Left cardiac atrium (tissue), 4 donors: ENCODE data around the gene DNMT1. TPM values are rescaled to one million over a fixed set of nuclear protein-coding genes. Genes with fewer than 3 reads are reported as not detected.
A peak's percentile ranks its signal among the peaks of the same experiment; 100 is the strongest.

ENCODE experiments used
- ATAC-seq, 2 donors: fragments of 200-7000 bp; cut with Tn5 transposase; one replicate each; pipeline ENCODE4 v1.9.1; 2020; ENCODE audit warnings: mild to moderate bottlenecking in 2 of 2, moderate library complexity in 2 of 2
- DNase-seq: peaks from one replicate; pipeline ENCODE4 v3.0.0-alpha.2; 2020
- intact Hi-C, 2 donors: fragments of 100-400 bp; cut with DNase I; formaldehyde crosslinking; loops; one replicate each; pipeline versions ENCODE4 v1.14.1 to v1.15.1; 2022 to 2023
- total RNA-seq, 2 donors: library from RNA; stranded (reverse); fragmentation: NEBNext Ultra II Directional; extraction: Animal tissue kit (Norgen Biotek cat#: 25700); gene quantifications; one replicate each; pipeline ENCODE4 v1.2.1, GENCODE V29; 2021
- donor health status: DM: no; HTN: yes; CAD: no.
- donor health status: DM: no; HTN: yes; CAD: no; lungs with severe emphysema.
- donor health status: DM: yes; HTN: yes; CAD: no.
- donor health status: Dilated cardiomyopathy.

Gene DNMT1
- total RNA-seq, 2 donors from 2014 or later, result 32.7 to 34.9 TPM

- ATAC-seq (no peak), DNase-seq (no peak)
- intact Hi-C loops, result no loop called here
Observed at GRCh38 chr19:10109528-10109927, 85.2 kb downstream of the DNMT1 start.

- intact Hi-C loops, result no loop called here
- DNase-seq (no peak), ATAC-seq (no peak)
Observed at GRCh38 chr19:10107817-10108367, 86.9 kb downstream of the DNMT1 start.

DNA sequence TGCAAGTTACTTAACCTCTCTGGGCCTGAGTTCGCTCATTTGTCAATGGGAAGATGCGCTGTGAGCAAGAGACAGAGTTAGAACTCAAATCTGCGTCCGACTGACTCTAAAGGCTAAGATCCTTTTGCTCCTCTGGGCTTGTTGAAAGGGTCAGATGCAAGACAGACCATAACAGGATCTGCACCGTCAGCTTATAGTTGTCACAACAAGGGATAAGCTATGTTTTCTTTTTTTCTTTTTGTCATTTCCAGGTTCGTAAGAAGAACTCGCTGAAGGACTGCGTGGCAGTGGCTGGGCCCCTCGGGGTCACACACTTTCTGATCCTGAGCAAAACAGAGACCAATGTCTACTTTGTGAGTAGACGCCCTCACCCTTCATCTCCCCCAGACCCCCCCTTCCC, 87.5 kb downstream of the DNMT1 start:
- DNase-seq (no peak), ATAC-seq (no peak)
- intact Hi-C loops, result no loop called here

DNA sequence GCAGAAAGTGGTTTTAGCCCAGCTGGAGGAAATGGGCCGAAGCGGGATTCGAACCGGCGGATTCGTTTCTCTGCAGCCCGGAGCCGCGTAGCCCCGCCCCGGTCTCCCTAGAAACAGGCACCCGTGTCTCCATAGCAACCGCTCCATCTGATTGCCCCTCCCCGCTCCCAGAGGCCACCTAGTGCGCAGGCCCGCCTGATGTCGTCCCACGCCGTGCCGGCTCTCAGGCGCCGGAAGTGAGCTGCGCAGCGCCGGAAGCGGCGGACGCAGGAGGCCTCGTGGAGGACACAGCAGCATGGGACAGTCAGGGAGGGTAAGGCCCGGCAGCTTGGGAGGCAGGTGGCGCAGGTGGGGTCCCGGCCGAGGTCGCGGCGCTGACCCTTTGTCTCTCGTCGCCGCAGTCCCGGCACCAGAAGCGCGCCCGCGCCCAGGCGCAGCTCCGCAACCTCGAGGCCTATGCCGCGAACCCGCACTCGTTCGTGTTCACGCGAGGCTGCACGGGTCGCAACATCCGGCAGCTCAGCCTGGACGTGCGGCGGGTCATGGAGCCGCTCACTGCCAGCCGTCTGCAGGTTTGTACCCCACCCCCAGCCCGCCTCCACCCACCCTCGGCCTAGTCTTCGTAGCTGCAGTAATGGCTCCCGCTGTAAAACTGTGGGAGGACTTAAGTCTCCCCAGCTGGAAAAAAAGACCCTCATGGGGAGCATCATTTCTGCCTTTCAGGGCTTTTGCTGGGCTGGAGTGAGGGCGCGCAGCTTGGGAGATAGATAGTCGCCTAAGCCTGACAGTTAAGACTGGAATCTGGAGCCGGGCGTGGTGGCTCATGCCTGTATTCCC, 88.4 kb downstream of the DNMT1 start, which contains the start of gene PPAN:
Gene PPAN, plus strand, starts transcription at position 263 of the 837 bp plus-strand sequence. Its CDS starts 33 bp downstream, at position 296.
- intact Hi-C loops, result no loop called here
- ATAC-seq (peak; percentile 98), DNase-seq (peak; percentile 99)

- ATAC-seq, result no peak
- DNase-seq, result no peak
Observed at GRCh38 chr19:10105509-10106099, 89.1 kb downstream of the DNMT1 start.

GRCh38 chr19:10104665-10105508, 89.9 kb downstream of the DNMT1 start:
- DNase-seq (no peak), ATAC-seq (no peak)
- intact Hi-C loops, result no loop called here

More at GRCh38 chr19:10105509-10106099, 89.1 kb downstream of the DNMT1 start:
- intact Hi-C loops, result no loop called here

DNA sequence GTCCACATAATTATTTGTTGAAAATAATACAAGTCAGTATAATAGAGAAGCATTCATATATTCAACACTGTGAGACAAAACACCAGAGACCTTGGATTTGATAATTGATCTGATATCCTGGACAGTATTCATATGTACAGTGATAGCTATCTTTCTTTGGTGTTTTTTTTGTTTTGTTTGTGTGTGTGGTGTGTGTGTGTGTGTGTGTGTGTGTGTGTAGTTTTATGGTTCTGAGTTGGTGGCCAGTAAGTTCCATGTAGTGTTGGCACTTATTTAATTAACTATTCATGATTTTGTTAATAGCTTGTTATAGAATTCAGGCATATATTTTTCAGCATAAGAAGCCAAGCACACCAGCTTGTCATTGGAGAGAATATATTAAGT, 90.6 kb downstream of the DNMT1 start:
- intact Hi-C loops, result no loop called here
- DNase-seq (no peak), ATAC-seq (no peak)

DNA sequence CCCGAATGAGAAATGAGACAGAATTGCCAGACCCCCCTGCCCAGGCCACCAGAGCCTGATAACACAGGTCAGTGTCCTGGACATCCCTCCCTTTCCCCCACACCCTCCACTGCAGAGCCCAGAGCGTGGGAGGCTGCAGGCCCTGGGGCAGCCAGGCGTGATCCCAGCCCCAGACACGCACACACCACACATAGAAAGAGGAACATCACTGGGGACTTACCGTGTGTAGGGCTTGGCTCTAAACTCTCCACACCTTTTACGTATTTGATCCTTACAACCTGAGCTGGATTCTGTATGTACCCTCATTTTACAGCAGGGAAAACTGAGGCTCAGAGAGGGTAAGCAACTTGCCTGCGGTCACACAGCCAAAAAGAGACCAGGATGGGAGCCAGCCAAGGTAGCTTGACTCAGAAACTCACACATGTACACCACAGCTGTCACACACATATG, 91.9 kb downstream of the DNMT1 start:
- ATAC-seq, result no peak
- intact Hi-C loops, result no loop called here
- no peak for DNase-seq

DNA sequence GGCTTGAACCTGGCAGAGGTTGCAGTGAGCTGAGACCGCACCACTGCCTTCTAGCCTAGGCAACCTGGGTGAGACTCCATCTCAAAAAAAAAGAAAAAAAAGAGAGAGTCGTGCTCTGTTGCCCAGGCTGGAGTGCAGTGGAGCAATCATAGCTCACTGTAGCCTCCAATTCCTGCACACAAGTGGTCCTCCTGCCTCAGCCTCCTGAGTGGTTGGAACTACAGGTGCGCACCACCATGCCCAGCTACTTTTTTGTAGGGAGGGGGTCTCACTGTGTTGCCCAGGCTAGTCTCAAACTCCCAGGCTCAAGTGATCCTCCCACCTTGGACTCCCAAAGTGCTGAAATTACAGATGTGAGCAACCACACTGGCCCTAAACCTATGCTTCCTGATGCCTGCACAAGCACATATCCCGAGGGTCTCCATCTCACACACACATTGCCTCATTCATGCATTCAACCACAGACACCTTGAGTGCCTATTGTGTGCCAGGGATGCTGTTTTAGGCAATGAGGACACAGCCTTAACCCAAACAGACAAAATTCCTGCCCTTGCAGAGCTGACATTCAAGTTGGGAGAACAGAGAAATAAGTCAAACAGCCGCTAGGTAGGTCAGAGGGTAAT, 94.5 kb downstream of the DNMT1 start:
- no peak for ATAC-seq
- intact Hi-C loops, result no loop called here
- DNase-seq, result no peak

- ATAC-seq, result peak in 1 of 2 donors; percentile 0
- intact Hi-C loops, result no loop called here
Observed at GRCh38 chr19:10096615-10096963, 98.2 kb downstream of the DNMT1 start.

DNA sequence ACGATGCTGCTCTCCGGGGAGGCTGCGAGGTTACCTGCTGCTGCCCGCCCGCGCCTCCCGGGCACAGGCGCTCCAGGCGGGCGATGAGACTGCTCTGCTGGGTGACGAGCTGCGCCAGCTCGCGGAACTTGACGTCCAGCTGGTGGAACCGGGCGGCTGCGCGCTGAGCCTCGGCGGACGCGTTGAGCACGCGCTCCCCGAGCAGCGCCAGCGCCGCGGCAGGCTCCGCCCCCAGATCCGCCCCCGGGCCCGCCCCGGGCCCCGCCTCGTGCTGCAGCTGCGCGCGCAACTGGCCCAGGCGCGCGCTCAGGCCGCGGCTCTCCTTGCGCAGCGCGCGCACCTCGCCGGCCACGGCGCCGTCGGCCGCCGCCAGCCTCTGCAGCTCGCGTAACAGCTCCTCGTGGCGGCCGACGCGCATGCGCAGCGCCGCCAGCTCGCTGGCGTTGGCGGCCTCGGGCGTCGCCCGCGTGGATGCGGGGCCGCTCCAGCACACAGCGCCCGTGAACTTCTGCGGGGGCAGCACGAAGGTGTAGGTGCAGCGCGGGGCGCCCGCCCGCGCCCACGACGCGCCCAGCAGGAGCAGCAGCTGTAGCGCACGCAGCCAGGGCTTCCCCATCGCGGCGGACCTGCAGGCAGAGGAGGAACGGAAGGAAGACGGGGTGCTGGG, 98.7 kb downstream of the DNMT1 start:
- DNase-seq (peak; percentile 91), ATAC-seq (peak; percentile 94 to 97)
- intact Hi-C loops, result no loop called here

More at GRCh38 chr19:10096615-10096963, 98.2 kb downstream of the DNMT1 start:
- DNase-seq, result no peak

DNA sequence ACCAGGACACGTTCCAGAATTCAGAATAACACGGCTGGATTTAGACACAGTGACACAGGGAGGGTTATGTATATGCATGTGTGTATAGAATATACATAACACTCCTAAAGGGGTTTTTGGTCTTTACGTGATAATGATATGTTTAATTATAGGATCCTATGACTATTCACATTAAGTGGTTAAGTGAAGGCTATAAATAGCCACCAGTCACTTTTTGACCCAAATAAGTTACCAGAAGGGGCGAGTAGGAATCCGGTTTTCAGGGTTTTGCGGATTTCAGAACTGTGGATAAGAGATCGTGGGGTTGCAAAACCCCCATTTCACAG, 99.2 kb downstream of the DNMT1 start:
- no peak for DNase-seq
- ATAC-seq, result no peak
- intact Hi-C loops, result no loop called here

DNA sequence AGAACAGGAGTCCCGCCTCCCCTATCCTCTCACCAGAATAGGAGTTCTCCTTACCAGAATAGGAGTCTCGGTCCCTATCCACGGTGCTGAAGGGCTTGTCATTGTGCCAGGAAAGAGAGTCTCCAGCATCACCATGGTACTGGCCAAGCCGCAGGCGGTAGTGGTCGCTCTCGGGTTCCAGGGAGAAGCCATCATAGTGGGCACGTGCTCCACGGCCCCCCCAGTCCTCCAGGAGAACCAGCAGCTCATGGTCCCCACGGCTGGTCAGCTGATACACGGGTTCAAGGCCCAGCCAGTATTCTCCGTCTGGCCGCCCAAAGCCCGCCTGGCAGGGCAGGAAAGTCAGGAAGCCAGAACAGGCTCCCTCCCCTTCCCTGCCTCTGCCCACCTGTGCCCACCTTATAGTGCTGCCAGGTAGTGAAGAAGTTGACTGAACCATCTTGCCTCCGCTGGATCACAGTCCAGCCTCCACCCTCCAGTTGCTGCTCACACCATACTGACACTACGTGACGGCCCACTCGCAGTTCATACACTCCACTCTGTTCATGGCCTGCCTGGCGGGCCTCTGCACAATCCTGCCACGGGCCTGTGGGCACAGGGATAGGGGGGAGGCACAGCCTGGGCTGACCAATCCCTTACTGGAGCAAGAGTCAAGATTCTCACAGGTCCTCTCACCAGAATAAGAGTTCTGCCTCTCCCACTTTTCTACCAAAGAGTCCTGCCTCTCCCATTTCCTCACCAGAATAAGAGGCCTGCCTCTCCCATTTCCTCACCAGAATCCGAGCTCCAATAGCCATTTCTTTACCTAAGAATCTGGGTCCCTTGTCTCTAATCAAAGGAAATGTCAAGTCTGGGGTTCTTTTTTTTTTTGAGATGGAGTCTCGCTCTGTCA, 101.2 kb downstream of the DNMT1 start:
- intact Hi-C loops, result no loop called here
- DNase-seq (no peak), ATAC-seq (no peak)

GRCh38 chr19:10092648-10093294, 102.0 kb downstream of the DNMT1 start:
- DNase-seq (no peak), ATAC-seq (no peak)
- intact Hi-C loops, result no loop called here

DNA sequence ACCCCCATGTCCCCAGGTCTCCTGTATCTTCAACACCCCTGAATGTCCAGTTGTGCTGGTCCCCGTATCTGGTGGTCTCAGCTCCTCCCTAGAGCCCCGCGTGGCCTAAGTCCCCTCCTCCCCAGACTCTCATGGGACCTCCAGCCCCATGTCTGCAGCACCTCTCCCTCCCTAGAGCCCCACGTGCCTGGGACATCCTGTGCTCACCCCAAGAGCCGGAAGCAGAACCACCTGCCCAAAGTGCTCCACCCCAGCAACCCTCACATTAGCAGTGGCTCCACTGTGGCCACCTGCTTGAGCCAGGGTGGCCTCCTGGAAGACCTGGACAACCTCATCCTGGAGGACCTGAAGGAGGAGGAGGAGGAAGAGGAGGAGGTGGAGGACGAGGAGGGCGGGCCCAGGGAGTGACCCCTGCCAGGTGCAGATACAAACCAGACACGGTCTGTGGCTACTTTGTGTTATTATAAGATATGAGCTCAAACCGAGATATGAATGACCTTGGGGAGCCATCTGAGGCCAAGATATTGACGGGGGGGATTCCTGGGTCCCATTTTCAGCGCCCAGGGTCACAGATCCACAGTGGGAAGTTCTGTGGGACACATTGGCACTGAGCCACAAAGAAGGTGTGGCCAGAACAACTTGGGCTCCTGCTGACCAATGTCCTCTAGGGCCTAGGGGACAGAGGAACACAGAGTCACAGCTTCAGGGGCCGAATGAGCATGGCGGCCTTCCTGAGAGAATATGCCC, 102.7 kb downstream of the DNMT1 start:
- no peak for DNase-seq
- intact Hi-C loops, result no loop called here
- ATAC-seq, result no peak

DNA sequence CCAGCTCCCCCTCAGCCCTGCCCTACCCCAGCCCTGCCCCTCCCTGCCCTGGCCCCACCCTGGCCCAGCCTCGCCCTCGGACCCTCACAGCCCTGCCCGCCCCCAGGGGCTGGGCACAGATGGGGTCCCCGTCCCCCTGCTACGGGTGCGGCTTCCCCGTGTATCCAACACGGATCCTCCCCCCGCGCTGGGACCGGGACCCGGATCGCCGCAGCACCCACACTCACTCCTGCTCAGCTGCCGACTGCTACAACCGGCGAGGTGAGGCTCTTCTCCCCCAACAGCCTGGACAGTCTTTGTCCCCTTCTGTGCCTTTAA, 103.4 kb downstream of the DNMT1 start:
- ATAC-seq (no peak), DNase-seq (no peak)
- intact Hi-C loops, result no loop called here
